Measurements from ENCODE around the gene ZNF385B. TPM values are rescaled to one million over a fixed set of nuclear protein-coding genes. Genes with fewer than 3 reads are reported as not detected.
A peak's percentile ranks its signal among the peaks of the same experiment; 100 is the strongest.

The ZNF385B gene
- total and polyA plus RNA-seq, 5 donors from 2014 or later, result not detected

- H3K27me3 Mint-ChIP-seq, result peaks cover 24% of the 10 kb centered on the region
These were observed 436.8 kb downstream of the ZNF385B start for GRCh38 chr2:179424571-179424970.

GRCh38 chr2:179422037-179422643, 439.3 kb downstream of the ZNF385B start:
- Mint-ChIP-seq H3K4me3 (no peak overlapping the region), H3K4me1 (peaks cover 0 to 2% (median 0%) of the 10 kb centered on the region in 4 donors), H3K27ac (no peak overlapping the region), H3K36me3 (no peaks in the 10 kb centered on the region), H3K9me3 (peaks cover 0 to 1% (median 0%) of the 10 kb centered on the region in 7 donors), H3K27me3 (peaks cover 20% of the 10 kb centered on the region)
- Histone ChIP-seq H3K36me3 (ENCODE audit: control insufficient read depth, insufficient read depth, low read length) (no peaks in the 10 kb centered on the region), H3K4me1 (ENCODE audit: control insufficient read depth, insufficient read depth, low read length, poor library complexity, severe bottlenecking) (no peaks in the 10 kb centered on the region), H3K27ac (ENCODE audit: insufficient read depth, low read length, poor library complexity, severe bottlenecking) (no peak overlapping the region), H3K9me3 (ENCODE audit: control insufficient read depth in 2 of 2, low read length in 2 of 2) (no peaks in the 10 kb centered on the region), H3K4me3 (ENCODE audit: low read depth, low read length) (no peak overlapping the region), H3K27me3 (ENCODE audit: control insufficient read depth, insufficient read depth, low read length) (peaks cover 15% of the 10 kb centered on the region)
- peak in 1 of 2 donors; percentile 57 for ATAC-seq (ENCODE audit: low read depth in 2 of 2)
- peak in 1 of 3 donors; percentile 52 for DNase-seq

More at GRCh38 chr2:179424571-179424970, 436.8 kb downstream of the ZNF385B start:
- no peaks in the 10 kb centered on the region for H3K36me3 Mint-ChIP-seq
- no peak overlapping the region for H3K27ac ChIP-seq (ENCODE audit: insufficient read depth, low read length, poor library complexity, severe bottlenecking)
- ATAC-seq (ENCODE audit: low read depth in 2 of 2) (no peak), DNase-seq (no peak)
- no peak overlapping the region for H3K4me3 ChIP-seq (ENCODE audit: low read depth, low read length)
- H3K27ac Mint-ChIP-seq, result no peak overlapping the region
- H3K4me3 Mint-ChIP-seq, result no peak overlapping the region
- H3K4me1 ChIP-seq (ENCODE audit: control insufficient read depth, insufficient read depth, low read length, poor library complexity, severe bottlenecking), result no peaks in the 10 kb centered on the region
- H3K27me3 ChIP-seq (ENCODE audit: control insufficient read depth, insufficient read depth, low read length), result peaks cover 17% of the 10 kb centered on the region
- H3K9me3 Mint-ChIP-seq, result no peaks in the 10 kb centered on the region
- H3K4me1 Mint-ChIP-seq, result peaks cover 0 to 2% (median 0%) of the 10 kb centered on the region in 4 donors
- no peaks in the 10 kb centered on the region for H3K9me3 ChIP-seq (ENCODE audit: control insufficient read depth in 2 of 2, low read length in 2 of 2)
- H3K36me3 ChIP-seq (ENCODE audit: control insufficient read depth, insufficient read depth, low read length), result no peaks in the 10 kb centered on the region

- no peaks in the 10 kb centered on the region for H3K36me3 Mint-ChIP-seq
These were observed 443.9 kb downstream of the ZNF385B start for GRCh38 chr2:179417436-179417949.

GRCh38 chr2:179412112-179412511, 449.3 kb downstream of the ZNF385B start:
- ATAC-seq (ENCODE audit: low read depth in 2 of 2), result no peak
- DNase-seq, result no peak
- H3K4me3 Mint-ChIP-seq, result no peak overlapping the region
- H3K9me3 Mint-ChIP-seq, result peaks cover 0 to 4% (median 0%) of the 10 kb centered on the region in 7 donors
- no peak overlapping the region for H3K4me3 ChIP-seq (ENCODE audit: low read depth, low read length)
- H3K27me3 ChIP-seq (ENCODE audit: control insufficient read depth, insufficient read depth, low read length), result peaks cover 15% of the 10 kb centered on the region
- H3K27ac ChIP-seq (ENCODE audit: insufficient read depth, low read length, poor library complexity, severe bottlenecking), result no peak overlapping the region
- no peaks in the 10 kb centered on the region for H3K4me1 ChIP-seq (ENCODE audit: control insufficient read depth, insufficient read depth, low read length, poor library complexity, severe bottlenecking)
- no peaks in the 10 kb centered on the region for H3K36me3 ChIP-seq (ENCODE audit: control insufficient read depth, insufficient read depth, low read length)
- H3K9me3 ChIP-seq (ENCODE audit: control insufficient read depth in 2 of 2, low read length in 2 of 2), result no peaks in the 10 kb centered on the region
- H3K4me1 Mint-ChIP-seq, result peaks cover 0 to 2% (median under 1%) of the 10 kb centered on the region in 4 donors
- H3K27ac Mint-ChIP-seq, result no peak overlapping the region
- H3K27me3 Mint-ChIP-seq, result peaks cover 22% of the 10 kb centered on the region
- no peaks in the 10 kb centered on the region for H3K36me3 Mint-ChIP-seq

More at GRCh38 chr2:179417436-179417949, 443.9 kb downstream of the ZNF385B start:
- Mint-ChIP-seq H3K4me3 (no peak overlapping the region), H3K9me3 (peaks cover 0 to 4% (median 0%) of the 10 kb centered on the region in 7 donors), H3K4me1 (peaks cover 0 to 2% (median 0%) of the 10 kb centered on the region in 4 donors), H3K27me3 (peaks cover 7% of the 10 kb centered on the region), H3K27ac (no peak overlapping the region)
- Histone ChIP-seq H3K4me3 (ENCODE audit: low read depth, low read length) (no peak overlapping the region), H3K36me3 (ENCODE audit: control insufficient read depth, insufficient read depth, low read length) (no peaks in the 10 kb centered on the region), H3K27ac (ENCODE audit: insufficient read depth, low read length, poor library complexity, severe bottlenecking) (no peak overlapping the region), H3K27me3 (ENCODE audit: control insufficient read depth, insufficient read depth, low read length) (peaks cover 2% of the 10 kb centered on the region), H3K4me1 (ENCODE audit: control insufficient read depth, insufficient read depth, low read length, poor library complexity, severe bottlenecking) (no peaks in the 10 kb centered on the region), H3K9me3 (ENCODE audit: control insufficient read depth in 2 of 2, low read length in 2 of 2) (no peaks in the 10 kb centered on the region)
- no peak for DNase-seq
- ATAC-seq (ENCODE audit: low read depth in 2 of 2), result no peak

- H3K27me3 Mint-ChIP-seq, result peaks cover 22% of the 10 kb centered on the region
- H3K4me3 Mint-ChIP-seq, result no peak overlapping the region
- no peak overlapping the region for H3K27ac Mint-ChIP-seq
- ATAC-seq (ENCODE audit: low read depth in 2 of 2) (peak in 1 of 2 donors; percentile 31), DNase-seq (peak in 1 of 3 donors; percentile 50)
- no peaks in the 10 kb centered on the region for H3K36me3 ChIP-seq (ENCODE audit: control insufficient read depth, insufficient read depth, low read length)
- H3K4me1 ChIP-seq (ENCODE audit: control insufficient read depth, insufficient read depth, low read length, poor library complexity, severe bottlenecking), result no peaks in the 10 kb centered on the region
- H3K9me3 Mint-ChIP-seq, result peaks cover 0 to 4% (median 0%) of the 10 kb centered on the region in 7 donors
- H3K27ac ChIP-seq (ENCODE audit: insufficient read depth, low read length, poor library complexity, severe bottlenecking), result no peak overlapping the region
- no peaks in the 10 kb centered on the region for H3K9me3 ChIP-seq (ENCODE audit: control insufficient read depth in 2 of 2, low read length in 2 of 2)
- no peak overlapping the region for H3K4me3 ChIP-seq (ENCODE audit: low read depth, low read length)
- peaks cover 15% of the 10 kb centered on the region for H3K27me3 ChIP-seq (ENCODE audit: control insufficient read depth, insufficient read depth, low read length)
- H3K36me3 Mint-ChIP-seq, result no peaks in the 10 kb centered on the region
- H3K4me1 Mint-ChIP-seq, result peaks cover 0 to 2% (median under 1%) of the 10 kb centered on the region in 4 donors
These were observed 450.7 kb downstream of the ZNF385B start for GRCh38 chr2:179410552-179411356.

GRCh38 chr2:179403624-179404023, 457.8 kb downstream of the ZNF385B start:
- no peaks in the 10 kb centered on the region for H3K36me3 Mint-ChIP-seq
- no peaks in the 10 kb centered on the region for H3K9me3 ChIP-seq (ENCODE audit: control insufficient read depth in 2 of 2, low read length in 2 of 2)
- H3K4me1 Mint-ChIP-seq, result no peaks in the 10 kb centered on the region
- H3K27ac ChIP-seq (ENCODE audit: insufficient read depth, low read length, poor library complexity, severe bottlenecking), result no peak overlapping the region
- DNase-seq (no peak), ATAC-seq (ENCODE audit: low read depth in 2 of 2) (no peak)
- no peak overlapping the region for H3K4me3 ChIP-seq (ENCODE audit: low read depth, low read length)
- H3K36me3 ChIP-seq (ENCODE audit: control insufficient read depth, insufficient read depth, low read length), result no peaks in the 10 kb centered on the region
- no peaks in the 10 kb centered on the region for H3K4me1 ChIP-seq (ENCODE audit: control insufficient read depth, insufficient read depth, low read length, poor library complexity, severe bottlenecking)
- H3K27me3 ChIP-seq (ENCODE audit: control insufficient read depth, insufficient read depth, low read length), result peaks cover 7% of the 10 kb centered on the region
- H3K27me3 Mint-ChIP-seq, result peaks cover 11% of the 10 kb centered on the region
- no peak overlapping the region for H3K4me3 Mint-ChIP-seq
- no peaks in the 10 kb centered on the region for H3K9me3 Mint-ChIP-seq
- H3K27ac Mint-ChIP-seq, result no peak overlapping the region

- DNase-seq (no peak), ATAC-seq (ENCODE audit: low read depth in 2 of 2) (no peak)
- peaks cover 0 to 1% (median 0%) of the 10 kb centered on the region in 7 donors for H3K9me3 Mint-ChIP-seq
- Histone ChIP-seq H3K27me3 (ENCODE audit: control insufficient read depth, insufficient read depth, low read length) (no peaks in the 10 kb centered on the region), H3K9me3 (ENCODE audit: control insufficient read depth in 2 of 2, low read length in 2 of 2) (no peaks in the 10 kb centered on the region), H3K27ac (ENCODE audit: insufficient read depth, low read length, poor library complexity, severe bottlenecking) (no peak overlapping the region), H3K36me3 (ENCODE audit: control insufficient read depth, insufficient read depth, low read length) (no peaks in the 10 kb centered on the region), H3K4me1 (ENCODE audit: control insufficient read depth, insufficient read depth, low read length, poor library complexity, severe bottlenecking) (no peaks in the 10 kb centered on the region), H3K4me3 (ENCODE audit: low read depth, low read length) (no peak overlapping the region)
- H3K27ac Mint-ChIP-seq, result no peak overlapping the region
- H3K4me3 Mint-ChIP-seq, result no peak overlapping the region
- H3K4me1 Mint-ChIP-seq, result no peaks in the 10 kb centered on the region
- H3K36me3 Mint-ChIP-seq, result no peaks in the 10 kb centered on the region
- no peaks in the 10 kb centered on the region for H3K27me3 Mint-ChIP-seq
These were observed 467.9 kb downstream of the ZNF385B start for GRCh38 chr2:179393481-179393880.
